SK-N-SH treated with all-trans-retinoic acid at 6 μM for 48 hours (cell line): ENCODE data around the gene UBE2N.

Source experiments
- ATAC-seq: fragments of 200-7000 bp; cut with Tn5 transposase; 3 replicates; pipeline ENCODE4 v1.9.1; 2020; ENCODE audit warnings: mild to moderate bottlenecking, moderate library complexity
- ARNTL ChIP-seq: fragments of 450-650 bp; formaldehyde crosslinking; IDR thresholded peaks from 2 replicates; pipeline ENCODE4 v1.5.0; 2020; ENCODE audit warnings: low read depth, mild to moderate bottlenecking, moderate library complexity, borderline replicate concordance
- BACH2 ChIP-seq: fragments of 250-450 bp; sonication (Bioruptor Pico); IDR thresholded peaks from 2 replicates; pipeline ENCODE4 v1.9.0; 2021; ENCODE audit warnings: mild to moderate bottlenecking, borderline replicate concordance
- CSDC2 ChIP-seq: fragments of 250-450 bp; sonication (Bioruptor Pico); IDR thresholded peaks from 2 replicates; pipeline ENCODE4 v1.5.0; 2020; ENCODE audit warnings: mild to moderate bottlenecking, moderate library complexity
- ESRRG ChIP-seq: fragments of 250-450 bp; sonication (Bioruptor Pico); IDR thresholded peaks from 2 replicates; pipeline ENCODE4 v1.6.1; 2021; ENCODE audit warnings: mild to moderate bottlenecking
- GLIS3 ChIP-seq: fragments of 250-450 bp; sonication (Bioruptor Pico); IDR thresholded peaks from 2 replicates; pipeline ENCODE4 v1.5.0; 2020; ENCODE audit warnings: mild to moderate bottlenecking, moderate library complexity
- ISL1 ChIP-seq: fragments of 250-450 bp; sonication (Bioruptor Pico); IDR thresholded peaks from 2 replicates; pipeline ENCODE4 v2.1.2; 2022; ENCODE audit warnings: mild to moderate bottlenecking, moderate library complexity
- OSR1 ChIP-seq: fragments of 250-450 bp; sonication (Bioruptor Pico); IDR thresholded peaks from 2 replicates; pipeline ENCODE4 v1.8.0; 2022; ENCODE audit warnings: moderate library complexity, mild to moderate bottlenecking, inconsistent platforms
- PPARA ChIP-seq: fragments of 250-450 bp; sonication (Bioruptor Pico); IDR thresholded peaks from 2 replicates; pipeline ENCODE4 v1.5.0; 2020; ENCODE audit warnings: mild to moderate bottlenecking, borderline replicate concordance
- RARB ChIP-seq: fragments of 250-450 bp; sonication (Bioruptor Pico); IDR thresholded peaks from 2 replicates; pipeline ENCODE4 v1.8.0; 2021; ENCODE audit warnings: mild to moderate bottlenecking, moderate library complexity
- SNAI2 ChIP-seq: fragments of 250-450 bp; sonication (Bioruptor Pico); IDR thresholded peaks from 2 replicates; pipeline ENCODE4 v1.5.0; 2020; ENCODE audit warnings: mild to moderate bottlenecking, moderate library complexity
- TCF4 ChIP-seq: fragments of 250-450 bp; sonication (Bioruptor Pico); IDR thresholded peaks from 2 replicates; pipeline ENCODE4 v1.8.0; 2021; ENCODE audit warnings: mild to moderate bottlenecking, moderate library complexity, borderline replicate concordance
- TOX ChIP-seq: fragments of 250-450 bp; sonication (Bioruptor Pico); IDR thresholded peaks from 2 replicates; pipeline ENCODE4 v1.8.0; 2021; ENCODE audit warnings: mild to moderate bottlenecking, moderate library complexity, borderline replicate concordance
- ZC3H10 ChIP-seq: fragments of 250-450 bp; sonication (Bioruptor Pico); IDR thresholded peaks from 2 replicates; pipeline ENCODE4 v1.5.1; 2021; ENCODE audit warnings: mild to moderate bottlenecking, moderate library complexity
- ZFP3 ChIP-seq: fragments of 250-450 bp; sonication (Bioruptor Pico); IDR thresholded peaks from 2 replicates; pipeline ENCODE4 v1.5.0; 2020; ENCODE audit warnings: mild to moderate bottlenecking, moderate library complexity
- ZFP30 ChIP-seq: fragments of 450-650 bp; formaldehyde crosslinking; IDR thresholded peaks from 2 replicates; pipeline ENCODE4 v1.5.0; 2022; ENCODE audit warnings: mild to moderate bottlenecking, moderate library complexity
- ZNF565 ChIP-seq: fragments of 450-650 bp; formaldehyde crosslinking; conservative IDR thresholded peaks from 2 replicates; pipeline ENCODE4 v1.5.0; 2020; ENCODE audit warnings: low read depth, mild to moderate bottlenecking, moderate library complexity
- ZNF70 ChIP-seq: fragments of 450-650 bp; formaldehyde crosslinking; IDR thresholded peaks from 2 replicates; pipeline ENCODE4 v1.5.0; 2020; ENCODE audit warnings: mild to moderate bottlenecking, moderate library complexity
- ZNF8 ChIP-seq: fragments of 450-650 bp; formaldehyde crosslinking; IDR thresholded peaks from 2 replicates; pipeline ENCODE4 v1.5.0; 2020; ENCODE audit warnings: mild to moderate bottlenecking, moderate library complexity
- TF ChIP-seq, protein P1 (sequence below): fragments of 250-450 bp; sonication (Bioruptor Pico); IDR thresholded peaks from 2 replicates; pipeline ENCODE4 v1.8.0; 2020; ENCODE audit warnings: mild to moderate bottlenecking, moderate library complexity, borderline replicate concordance
- TF ChIP-seq, protein P2 (sequence below): fragments of 250-450 bp; sonication (Bioruptor Pico); IDR thresholded peaks from 2 replicates; pipeline ENCODE4 v1.5.0; 2020; ENCODE audit warnings: mild to moderate bottlenecking, moderate library complexity
- TF ChIP-seq, protein P3 (sequence below): fragments of 250-450 bp; sonication (Bioruptor Pico); IDR thresholded peaks from 2 replicates; pipeline ENCODE4 v1.5.1; 2021; ENCODE audit warnings: mild to moderate bottlenecking, moderate library complexity
- TF ChIP-seq, protein P4 (sequence below): fragments of 250-450 bp; sonication (Bioruptor Pico); IDR thresholded peaks from 2 replicates; pipeline ENCODE4 v1.8.0; 2021; ENCODE audit warnings: low read depth, mild to moderate bottlenecking, moderate library complexity, borderline replicate concordance

UBE2N gene

DNA sequence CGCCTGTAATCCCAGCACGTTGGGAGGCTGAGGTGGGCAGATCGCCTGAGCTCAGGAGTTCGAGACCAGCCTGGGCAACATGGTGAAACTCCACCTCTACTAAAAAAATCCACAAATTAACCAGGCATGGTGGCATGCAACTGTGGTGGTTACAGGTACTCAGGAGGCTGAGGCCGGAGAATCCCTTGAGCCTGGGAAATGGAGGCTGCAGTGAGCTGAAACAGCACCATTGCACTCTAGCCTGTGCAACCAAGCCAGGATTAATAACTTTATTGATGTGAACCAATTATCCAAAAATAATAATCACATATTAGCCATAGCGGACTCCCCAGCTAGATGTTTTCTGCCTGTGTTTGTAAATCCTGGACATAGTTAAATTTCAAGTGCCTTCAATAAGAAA lies 65.8 kb downstream of the UBE2N start:
- no peak for TF ChIP-seq ZNF565
- TF ChIP-seq RARB (CRISPR knock-in tag): no peak
- TF ChIP-seq, protein P1, sequence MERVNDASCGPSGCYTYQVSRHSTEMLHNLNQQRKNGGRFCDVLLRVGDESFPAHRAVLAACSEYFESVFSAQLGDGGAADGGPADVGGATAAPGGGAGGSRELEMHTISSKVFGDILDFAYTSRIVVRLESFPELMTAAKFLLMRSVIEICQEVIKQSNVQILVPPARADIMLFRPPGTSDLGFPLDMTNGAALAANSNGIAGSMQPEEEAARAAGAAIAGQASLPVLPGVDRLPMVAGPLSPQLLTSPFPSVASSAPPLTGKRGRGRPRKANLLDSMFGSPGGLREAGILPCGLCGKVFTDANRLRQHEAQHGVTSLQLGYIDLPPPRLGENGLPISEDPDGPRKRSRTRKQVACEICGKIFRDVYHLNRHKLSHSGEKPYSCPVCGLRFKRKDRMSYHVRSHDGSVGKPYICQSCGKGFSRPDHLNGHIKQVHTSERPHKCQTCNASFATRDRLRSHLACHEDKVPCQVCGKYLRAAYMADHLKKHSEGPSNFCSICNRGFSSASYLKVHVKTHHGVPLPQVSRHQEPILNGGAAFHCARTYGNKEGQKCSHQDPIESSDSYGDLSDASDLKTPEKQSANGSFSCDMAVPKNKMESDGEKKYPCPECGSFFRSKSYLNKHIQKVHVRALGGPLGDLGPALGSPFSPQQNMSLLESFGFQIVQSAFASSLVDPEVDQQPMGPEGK: no peak
- no peak for TF ChIP-seq SNAI2 (CRISPR knock-in tag)
- no peak for TF ChIP-seq PPARA
- TF ChIP-seq, protein P2, sequence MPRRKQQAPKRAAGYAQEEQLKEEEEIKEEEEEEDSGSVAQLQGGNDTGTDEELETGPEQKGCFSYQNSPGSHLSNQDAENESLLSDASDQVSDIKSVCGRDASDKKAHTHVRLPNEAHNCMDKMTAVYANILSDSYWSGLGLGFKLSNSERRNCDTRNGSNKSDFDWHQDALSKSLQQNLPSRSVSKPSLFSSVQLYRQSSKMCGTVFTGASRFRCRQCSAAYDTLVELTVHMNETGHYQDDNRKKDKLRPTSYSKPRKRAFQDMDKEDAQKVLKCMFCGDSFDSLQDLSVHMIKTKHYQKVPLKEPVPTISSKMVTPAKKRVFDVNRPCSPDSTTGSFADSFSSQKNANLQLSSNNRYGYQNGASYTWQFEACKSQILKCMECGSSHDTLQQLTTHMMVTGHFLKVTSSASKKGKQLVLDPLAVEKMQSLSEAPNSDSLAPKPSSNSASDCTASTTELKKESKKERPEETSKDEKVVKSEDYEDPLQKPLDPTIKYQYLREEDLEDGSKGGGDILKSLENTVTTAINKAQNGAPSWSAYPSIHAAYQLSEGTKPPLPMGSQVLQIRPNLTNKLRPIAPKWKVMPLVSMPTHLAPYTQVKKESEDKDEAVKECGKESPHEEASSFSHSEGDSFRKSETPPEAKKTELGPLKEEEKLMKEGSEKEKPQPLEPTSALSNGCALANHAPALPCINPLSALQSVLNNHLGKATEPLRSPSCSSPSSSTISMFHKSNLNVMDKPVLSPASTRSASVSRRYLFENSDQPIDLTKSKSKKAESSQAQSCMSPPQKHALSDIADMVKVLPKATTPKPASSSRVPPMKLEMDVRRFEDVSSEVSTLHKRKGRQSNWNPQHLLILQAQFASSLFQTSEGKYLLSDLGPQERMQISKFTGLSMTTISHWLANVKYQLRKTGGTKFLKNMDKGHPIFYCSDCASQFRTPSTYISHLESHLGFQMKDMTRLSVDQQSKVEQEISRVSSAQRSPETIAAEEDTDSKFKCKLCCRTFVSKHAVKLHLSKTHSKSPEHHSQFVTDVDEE (CRISPR knock-in tag): no peak
- TF ChIP-seq CSDC2 (CRISPR knock-in tag): no peak
- TF ChIP-seq OSR1 (CRISPR knock-in tag): no peak
- TF ChIP-seq GLIS3 (CRISPR knock-in tag): no peak
- no peak for TF ChIP-seq ZNF8 (CRISPR knock-in tag)
- TF ChIP-seq BACH2 (CRISPR knock-in tag): no peak
- TF ChIP-seq, protein P3, sequence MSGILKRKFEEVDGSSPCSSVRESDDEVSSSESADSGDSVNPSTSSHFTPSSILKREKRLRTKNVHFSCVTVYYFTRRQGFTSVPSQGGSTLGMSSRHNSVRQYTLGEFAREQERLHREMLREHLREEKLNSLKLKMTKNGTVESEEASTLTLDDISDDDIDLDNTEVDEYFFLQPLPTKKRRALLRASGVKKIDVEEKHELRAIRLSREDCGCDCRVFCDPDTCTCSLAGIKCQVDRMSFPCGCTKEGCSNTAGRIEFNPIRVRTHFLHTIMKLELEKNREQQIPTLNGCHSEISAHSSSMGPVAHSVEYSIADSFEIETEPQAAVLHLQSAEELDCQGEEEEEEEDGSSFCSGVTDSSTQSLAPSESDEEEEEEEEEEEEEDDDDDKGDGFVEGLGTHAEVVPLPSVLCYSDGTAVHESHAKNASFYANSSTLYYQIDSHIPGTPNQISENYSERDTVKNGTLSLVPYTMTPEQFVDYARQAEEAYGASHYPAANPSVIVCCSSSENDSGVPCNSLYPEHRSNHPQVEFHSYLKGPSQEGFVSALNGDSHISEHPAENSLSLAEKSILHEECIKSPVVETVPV: no peak
- TF ChIP-seq, protein P4, sequence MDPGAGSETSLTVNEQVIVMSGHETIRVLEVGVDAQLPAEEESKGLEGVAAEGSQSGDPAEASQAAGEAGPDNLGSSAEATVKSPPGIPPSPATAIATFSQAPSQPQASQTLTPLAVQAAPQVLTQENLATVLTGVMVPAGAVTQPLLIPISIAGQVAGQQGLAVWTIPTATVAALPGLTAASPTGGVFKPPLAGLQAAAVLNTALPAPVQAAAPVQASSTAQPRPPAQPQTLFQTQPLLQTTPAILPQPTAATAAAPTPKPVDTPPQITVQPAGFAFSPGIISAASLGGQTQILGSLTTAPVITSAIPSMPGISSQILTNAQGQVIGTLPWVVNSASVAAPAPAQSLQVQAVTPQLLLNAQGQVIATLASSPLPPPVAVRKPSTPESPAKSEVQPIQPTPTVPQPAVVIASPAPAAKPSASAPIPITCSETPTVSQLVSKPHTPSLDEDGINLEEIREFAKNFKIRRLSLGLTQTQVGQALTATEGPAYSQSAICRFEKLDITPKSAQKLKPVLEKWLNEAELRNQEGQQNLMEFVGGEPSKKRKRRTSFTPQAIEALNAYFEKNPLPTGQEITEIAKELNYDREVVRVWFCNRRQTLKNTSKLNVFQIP (CRISPR knock-in tag): no peak
- no peak for TF ChIP-seq ZFP3
- no peak for TF ChIP-seq TCF4 (CRISPR knock-in tag)
- TF ChIP-seq ARNTL (CRISPR knock-in tag): no peak
- no peak for TF ChIP-seq ZNF70 (CRISPR knock-in tag)
- no peak for TF ChIP-seq ZC3H10
- TF ChIP-seq ESRRG: no peak
- no peak for ATAC-seq

DNA sequence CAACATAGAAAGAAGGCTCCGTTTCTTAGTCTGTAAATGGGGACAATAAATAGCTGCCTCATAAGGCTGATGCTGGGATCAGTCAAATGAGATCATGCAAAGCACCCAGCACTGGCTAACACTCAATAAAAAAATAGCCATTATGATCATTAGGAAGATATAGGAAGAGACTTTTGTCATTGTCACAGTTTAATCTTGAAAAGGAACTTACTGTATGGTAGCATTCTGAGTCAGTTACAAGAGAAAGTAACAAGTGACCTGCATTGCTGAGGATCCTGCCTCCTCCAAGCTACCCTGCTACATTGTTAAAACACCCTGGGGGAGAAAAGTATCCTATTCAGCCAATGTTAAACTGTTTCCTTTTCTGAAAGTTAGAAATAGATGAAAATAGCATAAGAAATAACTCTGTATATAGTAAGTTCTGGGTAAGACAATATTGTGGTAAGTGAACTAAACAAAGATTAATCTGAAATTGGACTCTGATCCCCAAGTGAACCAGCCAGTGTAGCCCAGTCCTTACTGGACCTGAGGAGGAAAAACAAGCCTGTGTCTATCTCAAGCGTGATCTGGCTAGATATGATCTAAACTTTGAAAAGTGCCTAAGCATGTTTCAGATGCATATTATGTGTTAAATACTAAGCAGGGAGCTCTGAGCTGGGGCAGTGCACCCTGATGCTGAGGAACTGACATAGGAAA lies 67.6 kb downstream of the UBE2N start:
- ATAC-seq: no peak
- TF ChIP-seq ISL1 (CRISPR knock-in tag): no peak
- TF ChIP-seq, protein P4 (CRISPR knock-in tag): no peak

DNA sequence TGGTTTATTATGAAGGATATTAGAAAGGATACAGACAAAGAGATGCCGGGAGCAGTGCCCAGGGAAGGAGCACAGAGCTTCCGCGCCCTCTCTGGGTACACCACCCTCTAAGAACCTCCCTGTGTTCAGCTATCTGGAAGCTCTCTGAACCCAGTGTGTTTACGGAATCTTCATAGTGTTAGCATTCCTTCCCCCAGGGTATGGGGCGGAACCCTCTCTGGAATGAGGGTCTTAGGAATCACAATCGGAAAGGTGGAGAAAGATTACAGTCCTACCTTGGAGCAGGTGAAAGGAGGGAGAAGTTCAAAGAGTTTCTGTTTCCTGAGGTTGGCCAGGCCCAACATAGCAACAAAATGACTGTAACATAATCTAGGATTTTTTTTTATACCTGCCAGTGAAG lies 70.8 kb downstream of the UBE2N start:
- TF ChIP-seq ESRRG: no peak
- no peak for ATAC-seq

DNA sequence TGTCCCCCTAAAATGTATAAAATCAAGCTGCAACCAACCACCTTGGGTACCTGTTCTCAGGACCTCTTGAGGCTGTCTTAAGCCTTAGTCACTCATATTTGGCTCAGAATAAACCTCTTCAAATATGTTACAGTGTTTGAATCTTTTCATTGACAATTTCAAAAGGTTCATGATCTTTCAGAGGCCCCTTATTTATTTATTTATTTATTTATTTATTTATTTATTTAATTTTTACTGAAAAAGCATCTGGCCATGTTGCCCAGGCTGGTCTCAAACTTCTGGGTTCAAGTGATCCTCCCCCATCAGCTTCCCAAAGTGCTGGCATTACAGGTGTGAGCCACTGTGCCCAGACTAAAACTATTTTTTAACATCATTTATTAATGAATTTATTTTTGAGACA lies 72.2 kb downstream of the UBE2N start:
- TF ChIP-seq CSDC2 (CRISPR knock-in tag) (no peak), RARB (CRISPR knock-in tag) (no peak), ZNF565 (no peak), ESRRG (no peak), TOX (CRISPR knock-in tag) (no peak), ARNTL (CRISPR knock-in tag) (no peak), ZNF70 (CRISPR knock-in tag) (no peak), PPARA (no peak), ZFP30 (CRISPR knock-in tag) (no peak), ZNF8 (CRISPR knock-in tag) (no peak), OSR1 (CRISPR knock-in tag) (no peak), GLIS3 (CRISPR knock-in tag) (no peak)
- TF ChIP-seq, protein P3: no peak
- TF ChIP-seq, protein P4 (CRISPR knock-in tag): no peak
- no peak for ATAC-seq
